H1 (cell line): Measurements from ENCODE around the gene SRRM3. TPM values are rescaled to one million over a fixed set of nuclear protein-coding genes. Genes with fewer than 3 reads are reported as not detected.

Experiments used
- BACH1 ChIP-seq: IDR thresholded peaks from 2 replicates; pipeline ENCODE4 v1.6.1; 2012; ENCODE audit warnings: low read length, improper control_type of control experiment
- CREB1 ChIP-seq: IDR thresholded peaks from 2 replicates; pipeline ENCODE4 v1.6.1; 2012; ENCODE audit warnings: inconsistent platforms
- KDM1A ChIP-seq: fragments of 200-600, 300-600 bp; sonication (generic); IDR thresholded peaks from 2 replicates; pipeline ENCODE4 v1.7.1; 2016; ENCODE audit warnings: mild to moderate bottlenecking, low read length, borderline replicate concordance
- POLR2AphosphoS5 ChIP-seq: IDR thresholded peaks from 2 replicates; pipeline ENCODE4 v1.6.1; 2011; ENCODE audit warnings: low read depth, low read length
- SAP30 ChIP-seq: fragments of 300-600 bp; sonication (generic); IDR thresholded peaks from 2 replicates; pipeline ENCODE4 v1.7.1; 2012; ENCODE audit warnings: low read length, moderate library complexity, mild to moderate bottlenecking, inconsistent platforms; ENCODE audit not compliant: insufficient read depth, insufficient replicate concordance
- SIN3A ChIP-seq, 2 experiments: IDR thresholded peaks in 1 of 2; conservative IDR thresholded peaks in 1 of 2; 2 replicates each; pipeline ENCODE4 v1.6.1; 2011 to 2012; ENCODE audit warnings: low read length in 2 of 2, improper control_type of control experiment in 1 of 2, low read depth in 1 of 2, mild to moderate bottlenecking in 1 of 2
- SIRT6 ChIP-seq: IDR thresholded peaks from one replicate; pipeline ENCODE4 v1.7.1; 2012; ENCODE audit warnings: low read length, inconsistent platforms
- TBP ChIP-seq: IDR thresholded peaks from 2 replicates; pipeline ENCODE4 v1.6.1; 2011; ENCODE audit warnings: low read depth, low read length, improper control_type of control experiment
- YY1 ChIP-seq: IDR thresholded peaks from 2 replicates; pipeline ENCODE4 v1.6.1; 2011; ENCODE audit warnings: low read depth, mild to moderate bottlenecking, low read length
- polyA plus RNA-seq, 7 experiments: library from polyadenylated mRNA; depleted of rRNA in 3 of 7; stranded (reverse) in 5 of 7; unstranded in 2 of 7; fragments of >200 nt in 5 of 7; fragments of 200-250 nt in 2 of 7; gene quantifications; 1 replicate in 5 of 7; 2 replicates in 1 of 7; 4 replicates in 1 of 7; pipeline versions ENCODE4 v1.2.1 to v1.2.3, GENCODE V29; 2011 to 2013; ENCODE audit warnings: missing spikeins in 2 of 7, mixed read lengths in 2 of 7
- total RNA-seq: library from RNA; stranded (reverse); fragmentation: NEBNext Ultra II Directional; extraction: Animal tissue kit (Norgen Biotek cat#: 25700); gene quantifications from 2 replicates; pipeline ENCODE4 v1.2.1, GENCODE V29; 2021

SRRM3 gene
- total and polyA plus RNA-seq, 2 of the 8 experiments (the other 6 are each of a cell fraction or from before 2014, with no cell fraction given): 10.4 to 17.4 TPM

DNA sequence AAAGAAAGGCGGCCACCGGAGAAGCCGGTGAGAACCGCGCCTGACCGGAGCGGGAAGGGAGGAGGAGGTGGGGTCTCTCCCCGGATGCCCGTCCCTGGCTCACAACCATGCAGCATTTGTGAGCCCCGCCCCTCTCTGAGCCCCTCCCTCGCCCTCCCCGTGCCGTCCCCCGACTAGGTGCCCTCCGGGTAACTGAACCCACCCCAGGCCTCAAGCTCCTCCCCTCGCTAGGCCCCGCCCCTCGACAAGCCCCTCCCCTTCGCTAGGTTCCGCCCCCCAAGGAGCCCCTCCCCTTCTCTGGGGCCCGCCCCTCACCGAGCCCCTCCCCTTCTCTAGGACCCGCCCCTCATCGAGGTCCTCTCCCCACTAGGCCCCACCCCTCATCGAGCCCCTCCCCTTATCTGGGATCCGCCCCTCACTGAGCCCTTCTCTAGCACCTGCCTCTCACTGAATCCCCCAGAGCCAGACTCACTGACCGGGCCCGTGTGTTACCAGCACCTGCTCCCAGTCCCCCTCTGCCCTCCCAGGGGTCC lies 58.5 kb downstream of the SRRM3 start (continued):
- TF ChIP-seq SIN3A (conservative IDR thresholded peaks at IDR 0.05 in 1 of 2, IDR thresholded peaks at IDR 0.05 in 1 of 2; ENCODE audit: low read depth in 1 of 2, low read length in 2 of 2) (no peak), YY1 (no peak), SIRT6 (no peak), CREB1 (no peak), TBP (peak; percentile 27; the same call in 1 of the 2 replicates), SAP30 (no peak), POLR2AphosphoS5 (peak; percentile 39; the same call in 1 of the 2 replicates), BACH1 (no peak), KDM1A (no peak)
